ENCODE measurements around the gene FRS3.
A peak's percentile ranks its signal among the peaks of the same experiment; 100 is the strongest.
"Not testable (repeated sequence)": the region's sequence is repeated elsewhere in the genome, so short reads cannot be mapped to it uniquely, and the experiment has no call there.

Gene FRS3

GRCh38 chr6:41779788-41780550, at the start of gene FRS3:
Gene FRS3 (minus strand): TSS chr6:41779900. CDS start chr6:41776987, 2,913 bp downstream.
- FAIRE-seq, result no peak

- FAIRE-seq, result no peak
Observed at GRCh38 chr6:41826343-41827022, 46.8 kb upstream of the FRS3 start.

- peak; percentile 96 for FAIRE-seq
Observed at GRCh38 chr6:41824571-41825569, 45.2 kb upstream of the FRS3 start.

- FAIRE-seq, result no peak
Observed at GRCh38 chr6:41823178-41823577, 43.5 kb upstream of the FRS3 start.

- FAIRE-seq, result no peak
Observed at GRCh38 chr6:41822021-41822420, 42.3 kb upstream of the FRS3 start.

- FAIRE-seq, result no peak
Observed at GRCh38 chr6:41821266-41821665, 41.6 kb upstream of the FRS3 start.

GRCh38 chr6:41818271-41819054, 38.8 kb upstream of the FRS3 start:
- FAIRE-seq, result no peak

- FAIRE-seq, result no peak
Observed at GRCh38 chr6:41815587-41815986, 35.9 kb upstream of the FRS3 start.

GRCh38 chr6:41814629-41815028, 34.9 kb upstream of the FRS3 start:
- no peak for FAIRE-seq

- FAIRE-seq, result no peak
Observed at GRCh38 chr6:41813956-41814355, 34.3 kb upstream of the FRS3 start.

- FAIRE-seq, result no peak
Observed at GRCh38 chr6:41813469-41813868, 33.8 kb upstream of the FRS3 start.

- not testable (repeated sequence) for FAIRE-seq
Observed at GRCh38 chr6:41811946-41812345, 32.2 kb upstream of the FRS3 start.

- FAIRE-seq, result no peak
Observed at GRCh38 chr6:41811095-41811494, 31.4 kb upstream of the FRS3 start.

- no peak for FAIRE-seq
Observed at GRCh38 chr6:41805830-41806774, 26.4 kb upstream of the FRS3 start.

GRCh38 chr6:41801380-41801779, 21.7 kb upstream of the FRS3 start:
- FAIRE-seq, result no peak

- FAIRE-seq, result no peak
Observed at GRCh38 chr6:41799559-41799911, 19.8 kb upstream of the FRS3 start.

- no peak for FAIRE-seq
Observed at GRCh38 chr6:41798901-41799558, 19.3 kb upstream of the FRS3 start.

- FAIRE-seq, result no peak
Observed at GRCh38 chr6:41796474-41796873, 16.8 kb upstream of the FRS3 start.

- no peak for FAIRE-seq
Observed at GRCh38 chr6:41791984-41792383, 12.3 kb upstream of the FRS3 start.

GRCh38 chr6:41791305-41791704, 11.6 kb upstream of the FRS3 start:
- FAIRE-seq, result no peak

GRCh38 chr6:41790045-41790444, 10.3 kb upstream of the FRS3 start:
- no peak for FAIRE-seq

All from islet of Langerhans (tissue), 1 donor.